GM12873 (cell line): ENCODE results near the gene ZNF91.

Experiments
- TF ChIP-seq, protein P1 (sequence below): IDR thresholded peaks from 2 replicates; pipeline ENCODE4 v1.5.1; 2012; ENCODE audit warnings: low read depth, mild to moderate bottlenecking, moderate library complexity, low read length, control low read depth; ENCODE audit not compliant: insufficient read depth; ENCODE audit errors: missing control alignments

The ZNF91 gene

DNA sequence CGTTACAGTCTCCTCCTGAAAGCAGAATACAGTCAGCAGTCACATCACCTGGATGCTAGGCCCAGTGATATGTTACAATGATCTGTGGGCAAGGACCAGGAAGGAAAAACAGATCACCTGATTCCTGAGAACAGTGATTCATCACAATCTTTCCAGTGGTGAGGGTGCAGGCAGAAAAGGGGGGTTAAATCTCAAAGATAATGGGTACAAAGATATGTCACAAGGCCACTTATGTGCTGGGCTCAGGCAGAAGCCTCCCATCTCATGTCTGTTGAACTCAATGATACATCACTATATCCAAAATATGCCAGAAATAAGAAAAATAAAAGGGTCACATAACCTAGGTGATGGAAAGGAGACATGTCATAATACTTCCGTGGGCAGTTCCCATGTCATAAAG lies 10.8 kb upstream of the ZNF91 start:
- TF ChIP-seq, protein P1, sequence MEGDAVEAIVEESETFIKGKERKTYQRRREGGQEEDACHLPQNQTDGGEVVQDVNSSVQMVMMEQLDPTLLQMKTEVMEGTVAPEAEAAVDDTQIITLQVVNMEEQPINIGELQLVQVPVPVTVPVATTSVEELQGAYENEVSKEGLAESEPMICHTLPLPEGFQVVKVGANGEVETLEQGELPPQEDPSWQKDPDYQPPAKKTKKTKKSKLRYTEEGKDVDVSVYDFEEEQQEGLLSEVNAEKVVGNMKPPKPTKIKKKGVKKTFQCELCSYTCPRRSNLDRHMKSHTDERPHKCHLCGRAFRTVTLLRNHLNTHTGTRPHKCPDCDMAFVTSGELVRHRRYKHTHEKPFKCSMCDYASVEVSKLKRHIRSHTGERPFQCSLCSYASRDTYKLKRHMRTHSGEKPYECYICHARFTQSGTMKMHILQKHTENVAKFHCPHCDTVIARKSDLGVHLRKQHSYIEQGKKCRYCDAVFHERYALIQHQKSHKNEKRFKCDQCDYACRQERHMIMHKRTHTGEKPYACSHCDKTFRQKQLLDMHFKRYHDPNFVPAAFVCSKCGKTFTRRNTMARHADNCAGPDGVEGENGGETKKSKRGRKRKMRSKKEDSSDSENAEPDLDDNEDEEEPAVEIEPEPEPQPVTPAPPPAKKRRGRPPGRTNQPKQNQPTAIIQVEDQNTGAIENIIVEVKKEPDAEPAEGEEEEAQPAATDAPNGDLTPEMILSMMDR, result no peak

GRCh38 chr19:23404676-23405075 lies 9.4 kb upstream of the ZNF91 start:
- TF ChIP-seq, protein P1, result no peak

GRCh38 chr19:23403581-23404324 lies 8.5 kb upstream of the ZNF91 start:
- TF ChIP-seq, protein P1, result no peak

DNA sequence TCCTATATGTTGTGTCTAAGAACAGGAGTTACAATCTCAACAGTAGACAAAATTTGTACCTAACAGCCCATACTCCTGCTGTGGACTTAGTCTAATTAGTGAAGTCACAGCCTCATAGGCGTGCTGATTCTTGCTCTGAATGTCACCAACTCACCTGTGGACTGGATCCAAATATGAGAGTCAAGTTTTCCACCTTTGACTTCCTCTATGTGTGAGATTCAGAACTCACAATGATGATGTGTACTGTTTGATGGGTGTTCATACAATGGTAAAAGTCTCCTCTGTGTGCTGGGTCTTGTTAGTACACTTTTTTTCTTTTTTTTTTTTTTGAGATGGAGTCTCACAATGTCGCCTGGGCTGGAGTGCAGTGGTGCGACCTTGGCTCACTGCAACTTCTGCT lies 7.8 kb upstream of the ZNF91 start:
- TF ChIP-seq, protein P1, result no peak

- TF ChIP-seq, protein P1, result no peak
Measured at GRCh38 chr19:23402388-23402787, 7.1 kb upstream of the ZNF91 start.

GRCh38 chr19:23401086-23401610 lies 5.9 kb upstream of the ZNF91 start:
- TF ChIP-seq, protein P1, result no peak

DNA sequence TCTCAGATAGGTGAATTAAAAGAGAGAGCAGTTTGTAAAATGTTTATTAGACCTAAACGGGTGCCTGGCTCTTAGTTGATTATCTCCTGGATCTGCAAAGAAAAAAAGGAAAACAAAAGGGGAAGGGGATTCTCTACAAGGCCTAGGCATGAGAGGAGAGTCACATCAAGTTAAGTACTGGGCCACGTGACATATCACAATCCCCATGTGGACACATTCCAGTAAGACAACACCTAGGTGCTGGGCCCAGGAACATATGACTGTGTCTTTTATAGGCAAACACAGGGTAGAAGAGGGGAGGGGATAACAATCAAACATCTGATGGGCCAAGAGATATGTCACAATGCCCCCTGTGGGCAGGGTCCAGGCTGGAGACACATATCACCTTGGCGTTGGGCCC lies 4.2 kb upstream of the ZNF91 start:
- TF ChIP-seq, protein P1, result no peak
